Osteocyte (in vitro differentiated cells): ENCODE results near the gene SNX32. TPM values are rescaled to one million over a fixed set of nuclear protein-coding genes. Genes with fewer than 3 reads are reported as not detected.

Source experiments
- DNase-seq: peaks from one replicate; pipeline ENCODE4 v3.0.0; 2021; ENCODE audit warnings: mixed read lengths; ENCODE audit not compliant: unreplicated experiment; ENCODE audit errors: extremely low spot score
- H3K27ac Mint-ChIP-seq: one replicate; pipeline ENCODE4 v1.8.0; 2021; ENCODE audit warnings: mild to moderate bottlenecking, mixed read lengths; ENCODE audit not compliant: unreplicated experiment
- H3K27me3 Mint-ChIP-seq: one replicate; pipeline ENCODE4 v1.8.0; 2021; ENCODE audit warnings: mixed read lengths; ENCODE audit not compliant: unreplicated experiment
- H3K36me3 Mint-ChIP-seq: one replicate; pipeline ENCODE4 v1.8.0; 2021; ENCODE audit warnings: mixed read lengths; ENCODE audit not compliant: unreplicated experiment
- H3K4me1 Mint-ChIP-seq: one replicate; pipeline ENCODE4 v1.8.0; 2021; ENCODE audit warnings: mixed read lengths; ENCODE audit not compliant: unreplicated experiment
- H3K4me3 Mint-ChIP-seq: one replicate; pipeline ENCODE4 v1.8.0; 2021; ENCODE audit warnings: mild to moderate bottlenecking, moderate library complexity, mixed read lengths; ENCODE audit not compliant: unreplicated experiment
- H3K9me3 Mint-ChIP-seq: one replicate; pipeline ENCODE4 v1.8.0; 2021; ENCODE audit warnings: mixed read lengths; ENCODE audit not compliant: unreplicated experiment
- total RNA-seq: library from RNA; stranded (reverse); gene quantifications from 2 replicates; pipeline ENCODE4 v1.2.1, GENCODE V29; 2021
- TF ChIP-seq, protein P1 (sequence below): fragments of 200-600 bp; sonication (generic); IDR thresholded peaks from 2 replicates; pipeline ENCODE4 v1.5.0; 2021; ENCODE audit warnings: antibody characterized with exemption, mild to moderate bottlenecking, moderate library complexity

SNX32 gene
- total RNA-seq, 1 donor from 2014 or later = 4.0 TPM

DNA sequence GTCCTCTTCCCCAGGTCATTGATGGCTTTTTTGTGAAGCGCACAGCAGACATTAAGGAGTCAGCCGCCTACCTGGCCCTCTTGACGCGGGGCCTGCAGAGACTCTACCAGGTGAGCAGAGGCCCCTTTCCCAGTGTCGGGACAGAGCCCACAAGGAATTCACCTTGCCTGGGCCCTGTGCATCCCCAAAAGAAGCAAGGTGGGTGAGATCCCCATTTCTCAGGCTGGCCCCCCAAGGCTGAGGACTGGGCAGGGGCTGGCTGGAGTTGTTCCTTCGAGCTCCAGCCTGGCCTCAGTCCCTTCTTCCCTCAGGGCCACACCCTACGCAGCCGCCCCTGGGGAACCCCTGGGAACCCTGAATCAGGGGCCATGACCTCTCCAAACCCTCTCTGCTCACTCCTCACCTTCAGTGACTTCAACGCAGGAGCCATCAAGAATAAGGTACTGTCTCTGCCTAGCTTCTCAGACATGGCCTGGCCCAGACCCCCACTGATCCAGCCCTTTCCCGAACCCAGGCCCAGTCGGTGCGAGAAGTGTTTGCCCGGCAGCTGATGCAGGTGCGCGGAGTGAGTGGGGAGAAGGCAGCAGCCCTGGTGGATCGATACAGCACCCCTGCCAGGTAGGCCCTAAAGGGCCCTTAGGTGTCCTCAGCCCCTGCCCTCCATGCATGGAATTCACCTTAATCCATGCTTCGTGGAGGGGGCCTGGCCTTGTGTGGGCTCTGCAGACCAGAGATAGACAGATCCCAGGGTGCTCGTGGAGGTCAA lies 31.1 kb downstream of the SNX32 start:
- Mint-ChIP-seq H3K4me1 (peaks cover 36% of the 10 kb centered on the region), H3K36me3 (peaks cover 17% of the 10 kb centered on the region), H3K4me3 (no peak overlapping the region), H3K9me3 (no peaks in the 10 kb centered on the region), H3K27me3 (no peaks in the 10 kb centered on the region), H3K27ac (no peak overlapping the region)
- DNase-seq = no peak
- TF ChIP-seq, protein P1, sequence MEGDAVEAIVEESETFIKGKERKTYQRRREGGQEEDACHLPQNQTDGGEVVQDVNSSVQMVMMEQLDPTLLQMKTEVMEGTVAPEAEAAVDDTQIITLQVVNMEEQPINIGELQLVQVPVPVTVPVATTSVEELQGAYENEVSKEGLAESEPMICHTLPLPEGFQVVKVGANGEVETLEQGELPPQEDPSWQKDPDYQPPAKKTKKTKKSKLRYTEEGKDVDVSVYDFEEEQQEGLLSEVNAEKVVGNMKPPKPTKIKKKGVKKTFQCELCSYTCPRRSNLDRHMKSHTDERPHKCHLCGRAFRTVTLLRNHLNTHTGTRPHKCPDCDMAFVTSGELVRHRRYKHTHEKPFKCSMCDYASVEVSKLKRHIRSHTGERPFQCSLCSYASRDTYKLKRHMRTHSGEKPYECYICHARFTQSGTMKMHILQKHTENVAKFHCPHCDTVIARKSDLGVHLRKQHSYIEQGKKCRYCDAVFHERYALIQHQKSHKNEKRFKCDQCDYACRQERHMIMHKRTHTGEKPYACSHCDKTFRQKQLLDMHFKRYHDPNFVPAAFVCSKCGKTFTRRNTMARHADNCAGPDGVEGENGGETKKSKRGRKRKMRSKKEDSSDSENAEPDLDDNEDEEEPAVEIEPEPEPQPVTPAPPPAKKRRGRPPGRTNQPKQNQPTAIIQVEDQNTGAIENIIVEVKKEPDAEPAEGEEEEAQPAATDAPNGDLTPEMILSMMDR = no peak

DNA sequence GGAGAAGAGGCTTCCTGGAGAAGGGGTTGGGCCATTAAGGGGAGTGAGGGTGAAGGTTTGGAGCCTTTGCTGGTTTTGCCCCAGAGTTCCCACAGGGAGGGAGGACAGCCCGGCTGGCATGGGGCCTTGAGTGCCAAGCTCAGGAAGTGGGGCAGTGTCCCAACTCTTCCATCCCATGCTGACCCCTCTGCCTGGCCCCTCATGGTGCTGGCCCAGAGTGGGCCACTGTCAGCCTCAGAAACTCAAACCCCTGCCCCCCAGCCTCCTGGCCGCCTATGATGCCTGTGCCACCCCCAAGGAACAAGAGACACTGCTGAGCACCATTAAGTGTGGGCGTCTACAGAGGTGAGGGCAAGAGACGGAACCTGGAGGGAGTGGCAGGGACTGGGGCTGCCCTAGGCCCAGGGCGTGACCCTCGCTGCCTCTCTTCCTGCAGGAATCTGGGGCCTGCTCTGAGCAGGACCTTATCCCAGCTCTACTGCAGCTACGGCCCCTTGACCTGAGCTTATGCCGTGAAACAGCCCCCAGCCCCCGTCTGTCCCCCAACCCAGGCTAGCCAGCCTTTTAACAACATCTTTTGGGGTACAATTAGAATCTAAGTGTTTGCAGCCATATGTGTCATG lies 31.9 kb downstream of the SNX32 start:
- Mint-ChIP-seq H3K4me1 (peaks cover 39% of the 10 kb centered on the region), H3K36me3 (peaks cover 17% of the 10 kb centered on the region), H3K9me3 (no peaks in the 10 kb centered on the region), H3K4me3 (no peak overlapping the region), H3K27me3 (no peaks in the 10 kb centered on the region), H3K27ac (no peak overlapping the region)
- TF ChIP-seq, protein P1 = no peak
- DNase-seq = no peak

DNA sequence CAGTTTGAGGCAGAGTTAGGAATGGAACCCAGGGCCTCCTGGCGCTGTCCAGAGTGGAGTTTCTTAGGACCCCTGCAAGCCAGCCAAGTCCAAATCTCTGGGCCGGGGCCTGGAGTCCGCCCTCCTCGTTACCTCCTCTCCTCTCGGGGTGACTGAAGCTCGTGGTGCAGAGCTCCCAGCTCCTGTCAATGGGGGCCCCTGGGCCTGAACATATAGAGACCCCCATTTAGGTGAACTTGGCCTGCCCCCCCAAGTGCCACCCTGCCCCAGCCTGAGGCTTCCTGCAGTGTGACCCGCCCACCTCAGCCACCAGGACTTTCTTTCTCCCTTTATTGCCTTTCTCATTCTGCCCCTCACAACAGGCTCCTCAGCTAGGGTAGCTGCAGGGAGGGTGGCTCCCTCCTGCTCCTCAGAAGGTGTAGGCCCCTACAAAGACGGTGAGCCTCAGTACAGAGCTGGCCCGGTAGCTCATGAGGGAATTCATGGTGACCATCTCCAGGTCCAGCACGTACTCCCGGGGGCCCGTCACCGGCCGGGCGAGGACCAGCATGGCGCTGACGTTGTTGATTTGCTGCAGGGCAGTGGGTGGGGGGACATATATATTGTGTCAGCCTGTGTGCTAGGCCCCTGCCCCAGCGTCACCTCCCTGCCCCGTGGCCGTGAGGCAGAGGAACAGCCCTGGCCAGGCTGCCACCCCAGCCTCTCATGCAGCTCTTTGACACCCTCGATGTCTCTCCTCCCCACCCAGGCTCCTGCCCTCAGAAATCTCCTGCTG lies 32.9 kb downstream of the SNX32 start:
- H3K27me3 Mint-ChIP-seq = no peaks in the 10 kb centered on the region
- TF ChIP-seq, protein P1 = no peak
- H3K4me1 Mint-ChIP-seq = peaks cover 42% of the 10 kb centered on the region
- no peak overlapping the region for H3K4me3 Mint-ChIP-seq
- no peak overlapping the region for H3K27ac Mint-ChIP-seq
- H3K9me3 Mint-ChIP-seq = no peaks in the 10 kb centered on the region
- peaks cover 17% of the 10 kb centered on the region for H3K36me3 Mint-ChIP-seq
- no peak for DNase-seq

DNA sequence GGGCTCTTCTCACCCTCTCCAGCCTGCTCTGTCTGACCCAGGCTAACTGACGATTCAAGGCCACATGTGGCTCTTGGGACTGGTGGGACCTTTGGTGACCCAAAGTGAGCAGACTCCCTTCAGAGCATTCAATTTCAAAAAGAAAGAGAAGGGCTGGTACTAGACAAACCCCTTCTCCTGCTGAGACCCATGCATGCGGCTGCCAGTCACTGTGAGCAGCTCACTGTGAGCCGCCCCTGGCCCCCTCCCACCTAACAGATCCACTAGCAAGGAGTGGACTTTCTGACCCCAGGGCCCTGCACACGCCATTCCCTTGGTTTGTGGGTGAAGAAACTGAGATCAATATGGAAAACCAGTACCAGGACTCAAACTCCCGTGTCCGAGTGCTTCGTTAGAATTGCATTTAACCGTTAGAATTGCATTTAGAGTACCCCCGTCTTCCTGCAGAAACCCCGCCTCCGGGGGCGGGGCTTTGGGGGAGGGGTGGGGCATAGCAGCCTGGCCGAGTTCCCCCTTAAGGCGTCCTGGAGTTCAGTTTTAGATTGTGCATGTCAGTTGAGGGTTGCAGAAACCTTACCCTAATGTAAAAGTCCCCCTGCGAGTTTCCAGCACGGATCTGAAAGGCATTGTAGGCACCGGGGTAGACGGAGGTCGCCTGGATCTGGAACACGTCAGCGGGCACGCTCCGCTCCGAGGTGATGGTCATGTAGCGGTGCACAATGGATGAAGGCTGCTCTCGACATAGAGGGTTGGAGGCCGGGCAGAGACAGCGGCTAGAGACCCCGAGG lies 33.7 kb downstream of the SNX32 start:
- H3K27ac Mint-ChIP-seq = no peak overlapping the region

More for the DNA sequence above, 33.7 kb downstream of the SNX32 start:
- H3K27me3 Mint-ChIP-seq = no peaks in the 10 kb centered on the region
- TF ChIP-seq, protein P1 = no peak
- peaks cover 16% of the 10 kb centered on the region for H3K36me3 Mint-ChIP-seq
- no peak for DNase-seq
- H3K4me1 Mint-ChIP-seq = peaks cover 41% of the 10 kb centered on the region
- H3K9me3 Mint-ChIP-seq = no peaks in the 10 kb centered on the region
- no peak overlapping the region for H3K4me3 Mint-ChIP-seq
